Right atrium auricular region (tissue), 2 donors: ENCODE data around the gene HYLS1. TPM values are rescaled to one million over a fixed set of nuclear protein-coding genes. Genes with fewer than 3 reads are reported as not detected.

Experiments
- DNase-seq: peaks from one replicate; pipeline ENCODE4 v3.0.0-alpha.2; 2019; ENCODE audit warnings: low spot score
- H3K27ac ChIP-seq, 2 donors: fragments of 200-600 bp; sonication (generic); 1 replicate in 1 of 2; 2 replicates in 1 of 2; pipeline ENCODE4 v1.5.1; 2016 to 2019
- H3K27me3 ChIP-seq, 2 donors: fragments of 200-600 bp; sonication (generic); one replicate each; pipeline versions ENCODE4 v1.5.1 to v1.6.0; 2017 to 2019
- H3K36me3 ChIP-seq: fragments of 200-600 bp; sonication (generic); one replicate; pipeline ENCODE4 v1.5.1; 2016
- H3K4me1 ChIP-seq, 2 donors: fragments of 200-600 bp; sonication (generic); one replicate each; pipeline versions ENCODE4 v1.5.1 to v1.6.0; 2017 to 2019
- H3K4me3 ChIP-seq, 2 donors: fragments of 200-600 bp; sonication (generic); 1 replicate in 1 of 2; 2 replicates in 1 of 2; pipeline ENCODE4 v1.5.1; 2017 to 2019; ENCODE audit warnings: mild to moderate bottlenecking in 1 of 2, moderate library complexity in 1 of 2
- H3K9me3 ChIP-seq, 2 donors: fragments of 200-600 bp; sonication (generic); one replicate each; pipeline ENCODE4 v1.5.1; 2019
- CTCF ChIP-seq, 2 donors: fragments of 200-600 bp; sonication (generic); IDR thresholded peaks; one replicate each; pipeline ENCODE4 v1.5.1; 2019; ENCODE audit warnings: antibody characterized with exemption in 2 of 2
- total RNA-seq, 2 donors: library from RNA; depleted of rRNA; stranded (reverse); fragments of >200 nt; gene quantifications; one replicate each; pipeline ENCODE4 v1.1.0, GENCODE V29; 2016

HYLS1 gene
- total RNA-seq, 2 donors from 2014 or later: 3.5 to 3.7 TPM

GRCh38 chr11:125929445-125930075 lies 42.1 kb downstream of the HYLS1 start:
- H3K36me3 ChIP-seq: no peaks in the 10 kb centered on the region
- no peak for DNase-seq
- no peak overlapping the region for H3K27ac ChIP-seq
- H3K27me3 ChIP-seq: no peaks in the 10 kb centered on the region
- no peak for TF ChIP-seq CTCF (IDR thresholded peaks at IDR 0.05)
- H3K4me3 ChIP-seq: no peak overlapping the region
- H3K4me1 ChIP-seq: no peaks in the 10 kb centered on the region
- no peaks in the 10 kb centered on the region for H3K9me3 ChIP-seq

- no peak overlapping the region for H3K4me3 ChIP-seq
- H3K9me3 ChIP-seq: no peaks in the 10 kb centered on the region
- H3K4me1 ChIP-seq: no peaks in the 10 kb centered on the region
- no peak overlapping the region for H3K27ac ChIP-seq
- no peak for DNase-seq
- H3K36me3 ChIP-seq: no peaks in the 10 kb centered on the region
- TF ChIP-seq CTCF (IDR thresholded peaks at IDR 0.05): no peak
- no peaks in the 10 kb centered on the region for H3K27me3 ChIP-seq
Observed at GRCh38 chr11:125930076-125930450, 42.6 kb downstream of the HYLS1 start.

- Histone ChIP-seq H3K27me3 (no peaks in the 10 kb centered on the region), H3K4me3 (no peak overlapping the region), H3K4me1 (no peaks in the 10 kb centered on the region), H3K36me3 (no peaks in the 10 kb centered on the region), H3K9me3 (no peaks in the 10 kb centered on the region), H3K27ac (no peak overlapping the region)
- no peak for TF ChIP-seq CTCF (IDR thresholded peaks at IDR 0.05)
- DNase-seq: no peak
Observed at GRCh38 chr11:125931116-125931515, 43.6 kb downstream of the HYLS1 start.

GRCh38 chr11:125931668-125932067 lies 44.2 kb downstream of the HYLS1 start:
- DNase-seq: peak; percentile 7
- Histone ChIP-seq H3K27me3 (no peaks in the 10 kb centered on the region), H3K4me3 (no peak overlapping the region), H3K9me3 (no peaks in the 10 kb centered on the region), H3K36me3 (no peaks in the 10 kb centered on the region), H3K27ac (no peak overlapping the region), H3K4me1 (no peaks in the 10 kb centered on the region)
- no peak for TF ChIP-seq CTCF (IDR thresholded peaks at IDR 0.05)

- no peaks in the 10 kb centered on the region for H3K9me3 ChIP-seq
- no peak overlapping the region for H3K4me3 ChIP-seq
- no peaks in the 10 kb centered on the region for H3K27me3 ChIP-seq
- no peak overlapping the region for H3K27ac ChIP-seq
- H3K36me3 ChIP-seq: no peaks in the 10 kb centered on the region
- no peak for TF ChIP-seq CTCF (IDR thresholded peaks at IDR 0.05)
- H3K4me1 ChIP-seq: no peaks in the 10 kb centered on the region
- peak; percentile 34 for DNase-seq
Observed at GRCh38 chr11:125932301-125932700, 44.8 kb downstream of the HYLS1 start.
